NOMO-1 treated with DMSO at 0.1 percent for 48 hours (cell line): ENCODE measurements around the gene TAF15.
A peak's percentile ranks its signal among the peaks of the same experiment; 100 is the strongest.

Experiments used
- DNase-seq: peaks from one replicate; lab custom pipeline; 2025; ENCODE audit not compliant: unreplicated experiment; lab: John Stamatoyannopoulos, UW

Gene TAF15

GRCh38 chr17:35870906-35871819, 61.9 kb downstream of the TAF15 start:
- no peak for DNase-seq

GRCh38 chr17:35872196-35872980, 63.1 kb downstream of the TAF15 start:
- DNase-seq = no peak

GRCh38 chr17:35875072-35875799, 66.0 kb downstream of the TAF15 start:
- DNase-seq = no peak

GRCh38 chr17:35875800-35876139, 66.5 kb downstream of the TAF15 start:
- no peak for DNase-seq

- no peak for DNase-seq
Measured at GRCh38 chr17:35876534-35876933, 67.2 kb downstream of the TAF15 start.

GRCh38 chr17:35877345-35878029, 68.2 kb downstream of the TAF15 start:
- DNase-seq = no peak

GRCh38 chr17:35878361-35878760, 69.1 kb downstream of the TAF15 start:
- no peak for DNase-seq

GRCh38 chr17:35879773-35880654, 70.7 kb downstream of the TAF15 start, which contains the start of gene CCL5:
TSS of gene CCL5 (minus strand) at chr17:35880360.
- DNase-seq = peak; percentile 89

- no peak for DNase-seq
Measured at GRCh38 chr17:35889241-35889640, 80.0 kb downstream of the TAF15 start.

- DNase-seq = no peak
Measured at GRCh38 chr17:35889818-35890773, 80.8 kb downstream of the TAF15 start.

GRCh38 chr17:35890774-35891155, 81.5 kb downstream of the TAF15 start:
- DNase-seq = no peak

- no peak for DNase-seq
Measured at GRCh38 chr17:35891269-35891668, 82.0 kb downstream of the TAF15 start.

- DNase-seq = peak; percentile 10
Measured at GRCh38 chr17:35892091-35893035, 83.1 kb downstream of the TAF15 start.

GRCh38 chr17:35893751-35894150, 84.5 kb downstream of the TAF15 start:
- DNase-seq = no peak

GRCh38 chr17:35894206-35894605, 84.9 kb downstream of the TAF15 start:
- no peak for DNase-seq

- DNase-seq = peak; percentile 79
Measured at GRCh38 chr17:35895636-35896587, 86.6 kb downstream of the TAF15 start.
